NOMO-1 treated with DMSO at 0.1 percent for 48 hours (cell line): ENCODE measurements around the gene RASAL2.
A peak's percentile ranks its signal among the peaks of the same experiment; 100 is the strongest.
"Not testable (repeated sequence)": the region's sequence is repeated elsewhere in the genome, so short reads cannot be mapped to it uniquely, and the experiment has no call there.

Experiments used
- DNase-seq: peaks from one replicate; lab custom pipeline; 2025; ENCODE audit not compliant: unreplicated experiment; lab: John Stamatoyannopoulos, UW

RASAL2 gene

DNA sequence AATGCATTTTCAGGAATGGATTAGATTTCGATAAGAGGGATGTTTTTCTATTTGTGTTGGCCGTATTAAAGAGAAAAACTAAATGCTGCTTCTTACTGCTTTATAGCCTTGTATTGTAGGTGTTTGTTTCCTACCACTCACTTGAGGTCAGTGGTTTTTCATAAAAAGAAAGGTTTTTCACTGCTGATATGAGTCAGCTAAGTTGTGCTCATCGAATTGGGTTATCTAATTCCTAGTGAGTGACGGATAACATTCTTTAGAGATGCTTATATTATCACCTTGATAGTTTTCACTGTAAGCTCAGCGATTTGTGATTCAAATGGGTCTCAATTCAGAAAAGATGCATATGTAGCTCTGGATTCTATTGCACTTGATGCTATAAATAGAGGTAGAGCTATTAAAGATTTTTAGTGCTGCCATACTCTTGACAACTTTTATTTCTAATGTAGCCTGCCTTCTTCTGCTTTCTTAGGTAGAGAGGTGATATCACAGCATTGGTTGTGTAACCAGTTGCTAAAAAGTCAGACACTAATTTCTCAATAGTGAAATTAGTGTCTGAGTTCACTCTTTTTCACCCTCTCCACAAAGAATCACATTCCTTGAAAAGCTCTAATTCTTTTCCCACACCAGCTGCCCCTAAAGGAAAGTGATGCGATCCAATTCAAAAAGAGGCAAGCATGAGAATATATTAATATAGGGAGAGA lies 180.0 kb downstream of the RASAL2 start:
- peak; percentile 54 for DNase-seq

GRCh38 chr1:178275049-178275448 lies 181.1 kb downstream of the RASAL2 start:
- no peak for DNase-seq

DNA sequence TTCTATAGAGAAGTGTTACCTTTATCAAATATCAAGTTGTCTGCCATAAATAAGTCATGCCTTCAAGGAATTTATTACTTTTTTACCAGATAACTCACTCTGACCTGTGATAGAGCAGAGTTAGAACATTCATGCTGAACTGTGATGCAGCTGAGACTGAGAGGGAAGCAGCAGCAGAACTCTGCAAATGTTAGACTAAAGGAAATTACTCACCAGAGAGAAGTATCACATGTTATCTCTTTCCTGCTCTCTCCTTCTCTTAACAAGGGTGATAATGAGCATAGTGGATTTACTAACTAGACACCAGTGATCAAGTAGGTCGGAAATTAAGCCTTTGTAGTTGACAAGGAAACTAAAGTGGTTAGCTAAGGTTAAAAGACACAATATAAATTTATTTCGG lies 181.6 kb downstream of the RASAL2 start:
- DNase-seq: peak; percentile 10

DNA sequence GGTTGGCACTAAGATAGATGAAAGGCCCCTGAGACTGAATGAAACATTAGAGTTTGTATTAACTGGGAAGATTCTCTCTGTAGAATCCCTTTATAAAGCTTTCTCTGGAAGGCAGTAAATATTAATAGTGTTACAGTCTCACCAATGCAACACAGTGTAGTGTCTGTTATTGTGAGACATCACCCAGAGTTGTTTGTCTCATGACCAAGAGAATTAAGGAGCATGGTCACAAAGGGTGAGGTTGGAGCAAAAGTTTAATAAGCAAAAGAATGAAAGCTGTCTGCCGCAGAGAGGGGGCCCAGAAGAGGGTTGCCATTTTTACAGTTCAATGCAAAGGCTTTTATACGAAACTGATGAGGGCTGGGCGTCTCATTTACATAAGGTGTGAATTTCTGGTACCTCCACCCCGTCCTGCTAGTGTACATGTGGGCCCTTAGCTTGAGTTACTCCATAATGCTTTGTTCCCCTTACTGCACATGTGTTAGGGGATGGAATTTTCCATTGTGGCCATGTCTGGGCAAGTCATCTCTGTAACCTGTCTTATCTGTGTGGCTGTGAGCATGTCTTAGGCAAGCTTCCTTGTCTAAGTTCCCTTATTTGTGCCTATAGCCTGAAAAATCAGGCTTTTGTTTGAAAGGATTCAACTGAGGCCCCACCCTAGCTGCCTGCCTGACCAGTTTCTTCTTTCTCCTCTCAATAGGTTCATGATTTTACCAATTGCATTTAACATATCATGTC lies 184.1 kb downstream of the RASAL2 start:
- DNase-seq: peak; percentile 91

GRCh38 chr1:178278916-178279686 lies 185.2 kb downstream of the RASAL2 start:
- DNase-seq: peak; percentile 22

DNA sequence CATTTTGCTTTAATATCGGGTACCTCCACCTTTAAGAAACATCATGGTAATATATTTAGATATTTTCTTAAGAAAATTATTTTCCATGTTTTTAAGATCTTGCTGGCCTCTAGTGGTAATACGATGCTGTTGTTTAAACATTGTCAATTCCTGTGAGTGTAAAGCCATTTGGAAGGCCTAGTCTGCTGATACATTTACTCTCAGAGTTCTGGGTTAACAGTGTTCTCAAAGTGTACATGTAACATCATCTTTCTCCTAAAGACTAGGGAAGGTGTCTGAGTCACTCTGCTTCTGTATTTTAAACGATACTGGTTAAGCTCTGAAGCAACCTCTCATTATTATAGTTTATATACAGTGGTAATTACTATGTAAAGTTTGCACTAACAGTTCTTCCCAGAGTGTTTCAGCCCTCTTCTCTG lies 189.1 kb downstream of the RASAL2 start:
- peak; percentile 88 for DNase-seq

DNA sequence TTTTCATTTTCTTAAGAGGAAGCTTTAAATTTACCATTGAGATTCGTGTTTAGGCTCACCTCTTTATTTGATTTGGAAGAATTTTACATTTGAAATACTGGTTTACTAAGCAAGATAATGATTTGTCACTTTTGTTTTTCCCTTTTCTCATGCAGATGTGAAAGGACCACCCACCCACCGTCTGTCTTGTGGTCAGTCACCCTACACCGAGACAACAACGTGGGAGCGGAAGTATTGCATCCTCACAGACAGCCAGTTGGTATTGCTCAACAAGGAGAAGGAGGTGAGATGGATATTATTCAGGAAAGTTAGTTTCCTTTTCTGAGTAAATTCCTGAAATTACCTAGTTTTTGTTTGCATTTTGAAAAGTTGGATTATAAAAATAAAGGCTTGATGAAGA lies 189.5 kb downstream of the RASAL2 start:
- DNase-seq: peak; percentile 71

DNA sequence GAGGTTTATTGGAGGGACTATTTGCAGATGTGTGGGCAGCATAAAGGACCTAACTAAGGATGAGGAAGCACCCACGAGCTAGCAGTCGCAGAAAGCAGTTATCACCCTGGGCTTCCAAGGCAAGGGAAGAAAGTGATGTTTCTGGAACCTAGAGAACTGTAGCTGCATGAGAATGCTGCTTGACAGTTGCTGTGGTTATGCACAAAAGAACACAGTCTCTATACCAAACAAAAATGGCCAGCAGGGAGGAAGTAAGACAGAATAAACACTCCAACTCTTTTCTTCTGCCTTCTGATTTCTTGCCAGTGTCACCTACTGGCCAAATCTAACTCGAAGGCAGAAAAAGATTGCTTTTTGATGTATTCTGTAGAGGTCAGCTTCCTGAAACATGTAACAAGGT lies 190.2 kb downstream of the RASAL2 start:
- peak; percentile 65 for DNase-seq

DNA sequence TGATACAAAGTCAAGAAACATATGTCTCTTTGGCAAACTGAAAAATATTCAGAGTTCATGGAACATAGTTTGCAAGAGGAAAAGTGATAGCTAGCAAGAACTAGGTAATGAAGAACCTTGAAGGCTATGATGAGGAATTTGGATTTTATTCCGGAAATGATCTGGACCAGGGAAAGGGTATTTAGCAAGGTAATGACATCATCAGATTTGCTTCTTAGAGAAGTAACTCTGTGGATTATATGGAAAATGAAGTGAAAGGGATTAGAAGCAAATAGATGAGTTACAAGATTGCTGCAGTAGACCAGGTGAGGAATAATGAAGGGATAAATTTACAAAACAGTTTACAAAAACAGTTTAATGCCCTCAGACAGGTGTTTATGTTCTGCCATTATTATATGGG lies 197.3 kb downstream of the RASAL2 start:
- DNase-seq: no peak

DNA sequence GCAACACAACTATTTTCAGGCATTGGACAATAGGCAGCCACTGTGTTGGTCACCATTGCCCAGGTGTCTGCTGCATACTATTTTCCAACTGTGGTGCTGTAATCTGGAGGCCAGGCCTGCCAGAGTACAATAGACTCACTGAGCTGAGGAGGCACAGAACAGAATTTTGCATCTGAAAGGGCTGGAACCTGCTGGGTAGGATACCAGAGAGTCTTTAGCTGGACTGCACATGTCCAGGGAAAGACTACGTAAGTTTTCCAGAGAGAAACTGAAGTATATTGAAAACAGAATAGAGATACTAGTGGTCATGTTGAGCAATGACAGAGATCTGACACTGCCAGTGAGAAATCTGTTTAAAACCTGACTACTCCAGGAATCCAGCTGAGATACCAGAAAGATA lies 200.8 kb downstream of the RASAL2 start:
- no peak for DNase-seq

- no peak for DNase-seq
These were observed 206.4 kb downstream of the RASAL2 start for GRCh38 chr1:178300352-178300699.

- no peak for DNase-seq
These were observed 207.2 kb downstream of the RASAL2 start for GRCh38 chr1:178301141-178301540.

GRCh38 chr1:178307264-178307663 lies 213.4 kb downstream of the RASAL2 start:
- no peak for DNase-seq

DNA sequence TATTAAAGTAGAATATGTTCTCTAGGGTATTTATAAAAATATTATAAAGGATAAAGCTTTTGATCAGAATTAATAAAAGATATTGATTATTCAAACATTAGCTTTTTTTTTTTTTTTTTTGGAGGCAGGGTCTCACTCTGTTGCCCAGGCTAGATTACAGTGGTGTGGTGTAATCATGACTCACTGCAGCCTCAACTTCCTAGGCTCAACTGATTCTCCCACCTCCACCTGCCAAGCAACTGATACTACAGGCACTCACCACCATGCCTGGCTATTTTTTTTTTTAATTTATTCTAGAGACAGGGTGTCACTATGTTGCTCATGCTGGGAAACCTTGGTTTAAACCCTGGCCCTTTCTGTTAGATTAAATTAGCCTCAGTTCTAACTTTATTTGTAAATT lies 214.5 kb downstream of the RASAL2 start:
- no peak for DNase-seq

GRCh38 chr1:178310685-178311105 lies 216.8 kb downstream of the RASAL2 start:
- peak; percentile 89 for DNase-seq

- no peak for DNase-seq
These were observed 217.3 kb downstream of the RASAL2 start for GRCh38 chr1:178311164-178311563.

DNA sequence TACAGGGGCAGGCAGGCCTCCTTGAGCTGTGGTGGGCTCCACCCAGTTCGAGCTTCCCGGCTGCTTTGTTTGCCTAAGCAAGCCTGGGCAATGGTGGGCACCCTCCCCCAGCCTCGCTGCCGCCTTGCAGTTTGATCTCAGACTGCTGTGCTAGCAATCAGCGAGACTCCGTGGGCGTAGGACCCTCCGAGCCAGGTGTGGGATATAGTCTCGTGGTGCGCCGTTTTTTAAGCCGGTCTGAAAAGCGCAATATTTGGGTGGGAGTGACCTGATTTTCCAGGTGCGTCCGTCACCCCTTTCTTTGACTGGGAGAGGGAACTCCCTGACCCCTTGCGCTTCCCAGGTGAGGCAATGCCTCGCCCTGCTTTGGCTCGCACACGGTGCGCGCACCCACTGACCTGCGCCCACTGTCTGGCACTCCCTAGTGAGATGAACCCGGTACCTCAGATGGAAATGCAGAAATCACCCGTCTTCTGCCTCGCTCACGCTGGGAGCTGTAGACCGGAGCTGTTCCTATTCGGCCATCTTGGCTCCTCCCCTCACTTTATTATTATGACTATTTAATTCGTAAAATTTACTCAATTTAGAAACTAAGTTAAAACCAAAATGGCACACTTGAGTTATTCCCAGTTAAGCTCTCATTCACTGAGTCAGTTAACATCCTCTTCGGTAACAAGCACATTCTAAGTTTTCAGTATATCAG lies 226.5 kb downstream of the RASAL2 start:
- DNase-seq: not testable (repeated sequence)

- no peak for DNase-seq
These were observed 229.2 kb downstream of the RASAL2 start for GRCh38 chr1:178323067-178323466.

DNA sequence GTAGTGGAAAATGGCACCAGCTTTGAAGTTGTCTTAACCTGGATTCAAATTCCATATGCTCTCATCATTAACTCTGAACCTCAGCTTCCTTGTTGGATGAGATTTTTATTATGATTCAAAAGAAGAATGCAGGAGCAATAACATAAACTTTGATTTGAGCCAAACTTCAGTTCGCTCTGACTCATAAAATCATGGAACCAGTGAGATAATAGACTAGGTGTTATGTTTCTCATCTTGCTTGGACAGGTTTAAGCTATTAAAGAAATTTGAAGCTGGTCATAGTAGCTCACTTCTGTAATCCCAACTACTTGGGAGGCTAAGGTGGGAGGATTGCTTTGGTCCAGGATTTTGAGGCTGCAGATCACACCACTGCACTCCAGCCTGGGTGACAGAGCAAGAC lies 230.1 kb downstream of the RASAL2 start:
- DNase-seq: no peak

- DNase-seq: no peak
These were observed 234.8 kb downstream of the RASAL2 start for GRCh38 chr1:178328728-178329127.

GRCh38 chr1:178330153-178330552 lies 236.2 kb downstream of the RASAL2 start:
- DNase-seq: no peak
